OCI-LY3 (cell line): ENCODE measurements around the gene ANKRD37.
A peak's percentile ranks its signal among the peaks of the same experiment; 100 is the strongest.

Experiments used
- H2AFZ ChIP-seq: fragments of 200-600, 300-600 bp; shearing (Covaris generic); 2 replicates; pipeline ENCODE4 v1.6.0; 2014; ENCODE audit warnings: antibody characterized with exemption, low read depth, low read length
- H3K27ac ChIP-seq: fragments of 200-600, 300-600 bp; sonication (generic); 2 replicates; pipeline ENCODE4 v1.5.1; 2014; ENCODE audit warnings: mild to moderate bottlenecking, low read length, moderate library complexity, mixed read lengths
- H3K27me3 ChIP-seq: fragments of 200-600, 300-600 bp; sonication (generic); 2 replicates; pipeline ENCODE4 v1.6.1; 2014; ENCODE audit warnings: low read depth, low read length, mixed read lengths
- H3K36me3 ChIP-seq: fragments of 200-600, 300-600 bp; sonication (generic); replicated peaks from 2 replicates; pipeline ENCODE3; 2014; ENCODE audit warnings: low read depth, low read length, mixed read lengths
- H3K4me1 ChIP-seq: fragments of 300-600, 200-600 bp; sonication (generic); 2 replicates; pipeline ENCODE4 v1.6.1; 2014; ENCODE audit warnings: low read length, mixed read lengths
- H3K4me2 ChIP-seq: fragments of 200-600, 300-600 bp; sonication (generic); 2 replicates; pipeline ENCODE4 v1.6.1; 2014; ENCODE audit warnings: low read length, mixed read lengths
- H3K4me3 ChIP-seq: fragments of 300-600, 200-600 bp; sonication (generic); 2 replicates; pipeline ENCODE4 v1.5.1; 2014; ENCODE audit warnings: antibody characterized with exemption, mild to moderate bottlenecking, low read length, moderate library complexity
- H3K79me2 ChIP-seq: fragments of 300-600, 200-600 bp; shearing (Covaris generic); 2 replicates; pipeline ENCODE4 v1.6.1; 2014; ENCODE audit warnings: mild to moderate bottlenecking, low read length, mixed read lengths
- H3K9ac ChIP-seq: fragments of 300-600, 200-600 bp; shearing (Covaris generic); 2 replicates; pipeline ENCODE4 v1.6.0; 2014; ENCODE audit warnings: mild to moderate bottlenecking, low read length, moderate library complexity
- H3K9me3 ChIP-seq: fragments of 200-600, 300-600 bp; shearing (Covaris generic); 2 replicates; pipeline ENCODE4 v1.6.1; 2014; ENCODE audit warnings: low read length, mixed read lengths; ENCODE audit not compliant: insufficient read depth
- H4K20me1 ChIP-seq: fragments of 200-600, 300-600 bp; sonication (generic); 2 replicates; pipeline ENCODE4 v1.6.1; 2016; ENCODE audit warnings: low read length, mixed read lengths; ENCODE audit not compliant: insufficient read depth
- CTCF ChIP-seq: fragments of 200-600, 300-600 bp; sonication (generic); IDR thresholded peaks from 2 replicates; pipeline ENCODE4 v1.5.1; 2014; ENCODE audit warnings: antibody characterized with exemption, low read length, low read depth
- EZH2phosphoT487 ChIP-seq: fragments of 200-600 bp; shearing (Covaris generic); IDR thresholded peaks from 2 replicates; pipeline ENCODE4 v1.6.1; 2018; ENCODE audit warnings: antibody characterized with exemption, mixed run types, low read depth

ANKRD37 gene

GRCh38 chr4:185395956-185396723, 501 bp upstream of the ANKRD37 start:
- no peaks in the 10 kb centered on the region for H3K27me3 ChIP-seq
- H3K4me2 ChIP-seq = peak overlapping the region; percentile 91
- peak overlapping the region; percentile 72 for H3K9ac ChIP-seq
- peak overlapping the region; percentile 77 for H3K27ac ChIP-seq
- no peaks in the 10 kb centered on the region for H3K9me3 ChIP-seq
- peaks cover 17% of the 10 kb centered on the region for H3K36me3 ChIP-seq
- H2AFZ ChIP-seq = no peak overlapping the region; the same call in 1 of the 2 replicates
- H3K4me1 ChIP-seq = peaks cover 23% of the 10 kb centered on the region
- no peaks in the 10 kb centered on the region for H3K79me2 ChIP-seq
- TF ChIP-seq EZH2phosphoT487 = no peak
- peak overlapping the region; percentile 79 for H3K4me3 ChIP-seq
- no peaks in the 10 kb centered on the region for H4K20me1 ChIP-seq

DNA sequence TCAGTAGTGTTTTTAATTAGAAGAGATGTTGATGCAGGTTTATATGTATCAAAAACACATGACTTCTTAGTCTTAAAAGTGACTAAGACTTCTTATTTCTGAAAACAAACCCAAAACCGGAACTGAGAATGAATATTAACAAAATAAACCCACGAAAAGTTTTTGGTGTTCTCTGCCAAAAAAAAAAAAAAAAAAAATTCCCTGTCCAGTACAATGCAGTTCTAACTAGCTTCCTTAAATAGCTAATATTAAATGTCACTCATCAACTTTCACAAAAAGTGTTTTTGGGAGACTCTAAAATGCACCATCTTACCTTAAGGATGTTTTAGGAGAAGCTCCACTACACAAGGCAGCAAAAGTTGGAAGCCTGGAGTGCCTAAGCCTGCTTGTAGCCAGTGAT, 2.0 kb downstream of the ANKRD37 start:
- H3K27ac ChIP-seq = peak overlapping the region; percentile 76
- H3K4me3 ChIP-seq = peak overlapping the region; percentile 78
- H3K36me3 ChIP-seq = peaks cover 17% of the 10 kb centered on the region
- H3K4me1 ChIP-seq = peaks cover 23% of the 10 kb centered on the region
- no peaks in the 10 kb centered on the region for H3K9me3 ChIP-seq
- H3K4me2 ChIP-seq = peak overlapping the region; percentile 91
- H3K79me2 ChIP-seq = no peaks in the 10 kb centered on the region
- H3K9ac ChIP-seq = peak overlapping the region; percentile 62
- H3K27me3 ChIP-seq = no peaks in the 10 kb centered on the region
- no peak for TF ChIP-seq EZH2phosphoT487
- TF ChIP-seq CTCF = no peak
- H4K20me1 ChIP-seq = no peaks in the 10 kb centered on the region
- H2AFZ ChIP-seq = no peak overlapping the region

DNA sequence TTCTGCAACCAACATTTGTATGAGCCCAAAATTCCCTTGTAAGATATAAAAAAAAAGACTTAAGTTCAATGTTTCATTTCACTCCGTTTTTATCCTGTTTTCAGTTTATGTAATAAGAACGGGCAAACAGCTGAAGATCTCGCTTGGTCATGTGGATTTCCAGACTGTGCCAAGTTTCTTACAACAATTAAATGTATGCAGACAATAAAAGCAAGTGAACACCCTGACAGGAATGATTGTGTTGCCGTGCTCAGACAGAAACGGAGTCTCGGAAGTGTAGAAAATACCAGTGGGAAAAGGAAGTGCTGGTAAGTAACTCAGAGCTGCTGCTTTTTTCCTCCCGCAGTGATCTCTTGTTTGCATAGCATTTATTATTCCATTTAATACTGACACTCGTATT, 2.8 kb downstream of the ANKRD37 start:
- H3K9ac ChIP-seq = peak overlapping the region; percentile 62; the same call in 1 of the 2 replicates
- H3K4me3 ChIP-seq = peak overlapping the region; percentile 78
- no peak overlapping the region for H2AFZ ChIP-seq
- peaks cover 23% of the 10 kb centered on the region for H3K4me1 ChIP-seq
- peaks cover 17% of the 10 kb centered on the region for H3K36me3 ChIP-seq
- H3K79me2 ChIP-seq = no peaks in the 10 kb centered on the region
- no peaks in the 10 kb centered on the region for H3K27me3 ChIP-seq
- TF ChIP-seq EZH2phosphoT487 (no peak), CTCF (no peak)
- peak overlapping the region; percentile 91 for H3K4me2 ChIP-seq
- no peaks in the 10 kb centered on the region for H4K20me1 ChIP-seq
- no peaks in the 10 kb centered on the region for H3K9me3 ChIP-seq
- H3K27ac ChIP-seq = peak overlapping the region; percentile 76; the same call in 1 of the 2 replicates

DNA sequence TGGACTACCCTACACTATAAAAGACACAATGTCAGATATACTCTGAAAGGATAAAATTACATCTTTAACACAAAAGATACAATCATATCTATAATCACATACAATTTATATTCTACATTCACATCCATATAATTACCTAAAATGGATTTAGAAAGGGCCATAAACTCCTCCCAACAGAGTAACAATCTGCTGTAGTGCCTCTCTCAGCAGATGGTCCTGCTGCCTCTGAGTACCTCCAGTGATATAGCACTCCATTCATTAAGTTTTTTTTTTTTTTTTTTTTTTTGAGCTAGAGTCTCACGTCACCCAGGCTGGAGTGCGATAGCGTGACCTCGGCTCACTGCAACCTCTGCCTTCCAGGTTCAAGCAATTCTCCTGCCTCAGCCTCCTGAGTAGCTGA, 7.4 kb downstream of the ANKRD37 start:
- H3K79me2 ChIP-seq = no peaks in the 10 kb centered on the region
- no peak for TF ChIP-seq EZH2phosphoT487
- no peak for TF ChIP-seq CTCF
- no peaks in the 10 kb centered on the region for H3K27me3 ChIP-seq
- no peak overlapping the region for H2AFZ ChIP-seq
- H3K4me2 ChIP-seq = no peak overlapping the region
- H3K4me3 ChIP-seq = no peak overlapping the region
- peaks cover 15% of the 10 kb centered on the region for H3K36me3 ChIP-seq
- no peaks in the 10 kb centered on the region for H4K20me1 ChIP-seq
- no peak overlapping the region for H3K9ac ChIP-seq
- no peaks in the 10 kb centered on the region for H3K9me3 ChIP-seq
- peaks cover 28% of the 10 kb centered on the region for H3K4me1 ChIP-seq
- no peak overlapping the region for H3K27ac ChIP-seq
